Aorta (tissue), 5 donors: ENCODE data around the gene GPC5. TPM values are rescaled to one million over a fixed set of nuclear protein-coding genes. Genes with fewer than 3 reads are reported as not detected.

Source experiments
- ATAC-seq: fragments of 200-7000 bp; cut with Tn5 transposase; one replicate; pipeline ENCODE4 v1.9.1; 2022; ENCODE audit warnings: moderate library complexity; ENCODE audit not compliant: low FRiP score
- DNase-seq, 2 donors: peaks; one replicate each; pipeline ENCODE4 v3.0.0-alpha.2; 2020
- H3K27ac ChIP-seq, 2 donors: one replicate each; pipeline ENCODE4 v1.5.1; 2013; ENCODE audit warnings: low read length in 2 of 2, mild to moderate bottlenecking in 2 of 2, moderate library complexity in 2 of 2, control low read depth in 1 of 2, inconsistent platforms in 1 of 2, low read depth in 1 of 2
- H3K27me3 ChIP-seq, 2 donors: one replicate each; pipeline ENCODE4 v1.6.1; 2013; ENCODE audit warnings: control low read depth in 1 of 2, low read length in 1 of 2, mild to moderate bottlenecking in 1 of 2, moderate library complexity in 1 of 2; ENCODE audit not compliant: insufficient read depth in 2 of 2, control insufficient read depth in 1 of 2
- H3K36me3 ChIP-seq, 2 donors: one replicate each; pipeline ENCODE4 v1.6.1; 2013; ENCODE audit warnings: control low read depth in 1 of 2, low read length in 1 of 2, mild to moderate bottlenecking in 1 of 2; ENCODE audit not compliant: insufficient read depth in 2 of 2, control insufficient read depth in 1 of 2
- H3K4me1 ChIP-seq, 2 donors: one replicate each; pipeline ENCODE4 v1.6.1; 2013; ENCODE audit warnings: low read length in 2 of 2, control low read depth in 1 of 2, mild to moderate bottlenecking in 1 of 2, moderate library complexity in 1 of 2; ENCODE audit not compliant: insufficient read depth in 2 of 2, control insufficient read depth in 1 of 2
- H3K4me3 ChIP-seq, 2 donors: one replicate each; pipeline ENCODE4 v1.5.1; 2013; ENCODE audit warnings: low read length in 2 of 2, control low read depth in 1 of 2, mild to moderate bottlenecking in 1 of 2
- H3K9me3 ChIP-seq: one replicate; pipeline ENCODE4 v1.6.1; 2013; ENCODE audit warnings: mild to moderate bottlenecking, low read length; ENCODE audit not compliant: control insufficient read depth
- WGBS, 2 donors: extraction: QIAGEN DNeasy Blood & Tissue Kit; methylation state at CpG; one replicate each; pipeline ENCODE4 v1.1.7; 2013; 5-methylcytosine and 5-hydroxymethylcytosine counted together
- intact Hi-C, 2 donors: fragments of 100-400 bp; cut with DNase I; formaldehyde crosslinking; loops; one replicate each; pipeline versions ENCODE4 v1.14.2 to v1.15.0; 2022
- polyA plus RNA-seq, 2 donors: library from polyadenylated mRNA; stranded (reverse); fragments of 200-250 nt; gene quantifications; one replicate each; pipeline ENCODE4 v1.2.3, GENCODE V29; 2013
- total RNA-seq, 2 donors: library from RNA; stranded (reverse); fragmentation: NEBNext Ultra II Directional; extraction: Animal tissue kit (Norgen Biotek cat#: 25700); gene quantifications; one replicate each; pipeline ENCODE4 v1.2.1, GENCODE V29; 2021
- donor health status: healthy with polysubstance abuse.
- donor health status: Bipolar disorder and iron deficiency.
- donor health status: DM: no; HTN: no; CAD: no.
- donor health status: DM: no; HTN: no; CAD: no.
- donor health status: DM: yes; HTN: yes; CAD: no.

GPC5 gene
- total and polyA plus RNA-seq, 4 donors = 0.97 to 1.5 TPM; not detected in 2

DNA sequence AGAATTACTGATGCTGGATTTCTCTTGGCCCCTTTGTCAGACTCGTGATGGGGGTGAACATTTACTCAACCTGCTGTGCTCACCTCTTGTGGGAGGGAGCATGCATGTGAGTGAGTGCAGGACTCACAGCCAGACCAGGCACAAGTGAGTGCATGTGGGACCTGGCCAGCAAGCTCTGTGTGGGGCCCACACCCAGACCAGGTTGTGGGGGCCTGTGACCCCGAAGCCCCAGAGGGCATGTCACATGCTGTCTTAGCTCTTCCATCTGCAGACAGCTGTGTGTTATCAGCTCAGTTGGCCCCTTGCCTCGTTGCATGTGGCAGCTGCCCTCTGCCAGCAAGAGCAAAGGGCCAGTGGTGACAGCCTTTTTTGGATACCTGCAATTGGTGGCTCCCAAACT is 614.4 kb downstream of the GPC5 start:
- H3K9me3 ChIP-seq = peaks cover 1% of the 10 kb centered on the region
- intact Hi-C loops = no loop called here
- no peaks in the 10 kb centered on the region for H3K36me3 ChIP-seq
- H3K4me1 ChIP-seq = no peaks in the 10 kb centered on the region
- H3K4me3 ChIP-seq = no peak overlapping the region
- H3K27me3 ChIP-seq = no peaks in the 10 kb centered on the region
- no peak overlapping the region for H3K27ac ChIP-seq
- 71 to 79% methylated on average over 3 of the region's 3 CpGs for WGBS, 2 donors
- ATAC-seq (no peak), DNase-seq (peak in 1 of 2 donors; percentile 16)

DNA sequence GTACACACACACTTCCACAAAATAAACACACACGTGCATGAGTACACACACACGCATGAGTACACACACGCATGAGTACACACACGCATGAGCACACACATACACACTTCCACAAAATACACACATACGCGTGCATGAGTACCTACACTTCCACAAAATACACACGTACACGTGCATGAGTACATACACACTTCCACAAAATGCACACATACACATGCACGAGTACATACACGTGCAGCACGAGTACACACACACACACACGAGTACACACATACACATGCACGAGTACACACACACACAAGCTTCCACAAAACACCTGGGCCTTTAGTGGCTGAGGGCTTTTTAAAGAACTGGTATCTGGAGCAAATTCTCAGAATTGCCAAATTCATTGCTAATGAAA is 619.3 kb downstream of the GPC5 start:
- no peaks in the 10 kb centered on the region for H3K36me3 ChIP-seq
- no peaks in the 10 kb centered on the region for H3K27me3 ChIP-seq
- 92 to 93% methylated on average over 13 of the region's 13 CpGs for WGBS, 2 donors
- DNase-seq (no peak), ATAC-seq (no peak)
- intact Hi-C loops = no loop called here
- H3K4me3 ChIP-seq = no peak overlapping the region
- no peak overlapping the region for H3K27ac ChIP-seq
- H3K9me3 ChIP-seq = no peaks in the 10 kb centered on the region
- no peaks in the 10 kb centered on the region for H3K4me1 ChIP-seq

DNA sequence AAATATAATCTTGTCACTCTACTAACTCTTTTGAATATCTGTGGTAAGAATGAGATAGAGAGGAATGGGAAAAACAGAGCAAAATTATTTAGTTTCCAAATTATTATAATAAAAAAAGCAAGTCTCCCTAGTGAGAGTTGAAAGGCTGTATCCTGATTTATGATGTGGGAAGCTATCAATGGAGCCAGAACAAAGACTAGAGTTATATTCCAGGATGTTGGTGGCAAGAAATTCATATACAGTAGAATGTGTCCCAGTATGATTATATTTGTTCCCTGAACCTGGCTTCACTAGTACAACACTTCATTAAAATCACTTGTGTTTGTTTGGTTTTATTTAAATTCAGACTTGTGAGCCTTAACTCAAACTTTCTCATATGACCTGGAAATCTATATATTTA is 630.3 kb downstream of the GPC5 start:
- no peaks in the 10 kb centered on the region for H3K36me3 ChIP-seq
- H3K9me3 ChIP-seq = no peaks in the 10 kb centered on the region
- H3K4me1 ChIP-seq = no peaks in the 10 kb centered on the region
- intact Hi-C loops = no loop called here
- H3K27ac ChIP-seq = no peak overlapping the region
- no peak for ATAC-seq
- DNase-seq = no peak
- H3K27me3 ChIP-seq = no peaks in the 10 kb centered on the region
- H3K4me3 ChIP-seq = no peak overlapping the region

DNA sequence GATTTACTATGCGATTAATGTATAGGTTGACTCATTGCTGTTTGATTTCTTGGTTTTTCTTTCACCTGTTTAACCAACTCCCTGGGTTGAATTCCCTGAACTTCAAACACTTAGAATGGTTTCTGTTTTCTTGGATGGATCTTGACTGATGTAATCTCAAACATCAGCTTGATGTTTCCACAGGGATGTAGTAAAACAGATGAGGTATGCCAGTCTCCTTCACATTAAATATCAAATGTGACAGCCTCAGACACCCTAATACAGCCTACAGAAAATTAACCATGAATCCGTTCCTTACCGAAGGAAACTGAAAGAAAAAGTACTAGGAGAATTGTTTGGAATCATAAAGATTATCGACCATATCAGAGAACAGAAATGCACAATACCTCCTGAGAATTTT is 631.2 kb downstream of the GPC5 start:
- H3K36me3 ChIP-seq = no peaks in the 10 kb centered on the region
- H3K27ac ChIP-seq = no peak overlapping the region
- H3K27me3 ChIP-seq = no peaks in the 10 kb centered on the region
- H3K4me1 ChIP-seq = no peaks in the 10 kb centered on the region
- 88 to 90% methylated on average over 4 of the region's 4 CpGs for WGBS, 2 donors
- no peaks in the 10 kb centered on the region for H3K9me3 ChIP-seq
- intact Hi-C loops = no loop called here
- ATAC-seq (no peak), DNase-seq (no peak)
- H3K4me3 ChIP-seq = no peak overlapping the region

DNA sequence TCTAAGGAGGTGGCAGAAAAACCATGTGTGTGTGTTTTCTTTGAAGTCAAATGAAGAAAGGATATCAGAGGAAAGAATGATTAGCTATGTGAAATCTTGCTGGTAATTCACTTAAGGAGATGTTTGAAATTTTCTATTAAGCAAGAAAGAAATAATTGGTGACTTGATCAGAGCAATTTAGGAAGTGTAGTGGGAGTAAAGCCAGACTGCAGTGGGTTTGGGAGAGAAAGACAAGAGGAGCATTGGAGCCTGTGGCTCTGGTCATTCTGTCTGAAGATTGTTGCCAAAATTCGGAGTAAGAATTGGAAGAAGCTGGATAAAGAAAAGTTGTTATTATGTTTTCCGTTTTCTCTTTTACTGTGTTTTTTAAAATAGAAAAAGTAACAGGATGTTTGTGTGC is 640.5 kb downstream of the GPC5 start:
- H3K36me3 ChIP-seq = no peaks in the 10 kb centered on the region
- no peak for DNase-seq
- no peaks in the 10 kb centered on the region for H3K9me3 ChIP-seq
- no peak overlapping the region for H3K27ac ChIP-seq
- WGBS, 2 donors = 79 to 82% methylated on average over 2 of the region's 2 CpGs
- H3K4me3 ChIP-seq = no peak overlapping the region
- H3K4me1 ChIP-seq = no peaks in the 10 kb centered on the region
- H3K27me3 ChIP-seq = no peaks in the 10 kb centered on the region
- intact Hi-C loops = no loop called here
- no peak for ATAC-seq

DNA sequence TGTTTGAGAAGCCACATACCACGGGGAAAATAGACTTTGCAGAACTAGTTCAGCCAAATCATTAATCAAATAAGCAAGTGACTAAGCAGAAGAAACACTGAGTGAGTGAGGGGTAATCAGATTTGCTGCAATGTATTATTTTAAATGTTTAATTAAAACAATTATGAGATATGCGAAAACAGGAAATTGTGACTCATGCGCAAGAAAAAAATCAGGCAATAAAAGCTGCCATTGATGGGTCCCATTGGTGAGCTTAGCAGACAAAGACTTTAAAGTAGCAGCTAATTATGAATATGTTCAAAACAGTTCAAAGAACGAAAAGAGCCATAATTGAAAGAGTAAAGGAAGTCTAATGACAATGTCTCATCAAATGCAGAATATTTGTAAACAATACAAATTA is 644.1 kb downstream of the GPC5 start:
- Histone ChIP-seq H3K27me3 (no peaks in the 10 kb centered on the region), H3K36me3 (no peaks in the 10 kb centered on the region), H3K4me1 (no peaks in the 10 kb centered on the region), H3K4me3 (no peak overlapping the region), H3K9me3 (no peaks in the 10 kb centered on the region), H3K27ac (no peak overlapping the region)
- intact Hi-C loops = no loop called here
- WGBS, 2 donors = 75 to 80% methylated on average over 4 of the region's 4 CpGs
- DNase-seq = no peak
- ATAC-seq = no peak

DNA sequence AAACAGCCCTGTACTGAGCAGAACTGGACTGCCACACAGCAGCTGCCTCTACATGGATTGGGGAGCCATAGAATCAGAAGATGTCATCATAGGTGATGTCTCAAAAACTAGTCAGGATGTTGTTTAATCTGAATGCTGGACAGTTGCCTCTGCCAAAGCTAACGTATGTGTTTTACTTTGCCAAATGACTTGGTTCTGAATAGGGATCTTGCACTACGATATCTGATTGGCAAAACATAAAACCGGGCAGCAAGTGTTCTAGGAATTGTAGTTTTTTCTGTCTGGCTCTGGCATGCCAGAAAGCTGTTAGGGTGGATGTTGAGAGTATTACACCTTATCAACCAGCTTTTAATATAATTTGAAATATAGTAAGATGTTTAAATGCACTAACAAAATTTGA is 645.9 kb downstream of the GPC5 start:
- Histone ChIP-seq H3K27ac (no peak overlapping the region), H3K27me3 (no peaks in the 10 kb centered on the region), H3K4me3 (no peak overlapping the region), H3K36me3 (no peaks in the 10 kb centered on the region), H3K9me3 (no peaks in the 10 kb centered on the region), H3K4me1 (no peaks in the 10 kb centered on the region)
- DNase-seq (no peak), ATAC-seq (no peak)
- intact Hi-C loops = no loop called here
- WGBS, 2 donors = 3 to 9% methylated on average over 3 of the region's 3 CpGs

DNA sequence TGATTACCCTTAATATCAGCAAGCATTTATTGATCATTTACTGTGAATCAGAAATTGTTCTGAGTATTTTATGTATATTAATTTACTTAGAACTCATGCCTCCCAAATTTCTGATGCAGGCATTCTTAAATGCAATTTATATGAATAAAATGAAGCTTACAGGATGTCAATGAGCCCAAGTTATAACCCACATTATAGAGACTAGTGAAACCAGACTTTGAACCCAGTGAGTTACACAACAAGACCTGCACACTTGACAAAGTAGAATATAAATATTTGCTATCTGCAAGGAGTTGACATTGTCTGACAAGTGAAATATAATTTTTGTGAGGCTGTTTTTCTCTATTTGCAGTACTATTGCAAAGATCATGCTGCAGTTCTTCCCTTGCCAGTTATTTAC is 656.0 kb downstream of the GPC5 start:
- no peak overlapping the region for H3K4me3 ChIP-seq
- no peaks in the 10 kb centered on the region for H3K27me3 ChIP-seq
- H3K4me1 ChIP-seq = no peaks in the 10 kb centered on the region
- peaks cover 2% of the 10 kb centered on the region for H3K9me3 ChIP-seq
- ATAC-seq = no peak
- intact Hi-C loops = no loop called here
- no peaks in the 10 kb centered on the region for H3K36me3 ChIP-seq
- H3K27ac ChIP-seq = no peak overlapping the region
- no peak for DNase-seq

DNA sequence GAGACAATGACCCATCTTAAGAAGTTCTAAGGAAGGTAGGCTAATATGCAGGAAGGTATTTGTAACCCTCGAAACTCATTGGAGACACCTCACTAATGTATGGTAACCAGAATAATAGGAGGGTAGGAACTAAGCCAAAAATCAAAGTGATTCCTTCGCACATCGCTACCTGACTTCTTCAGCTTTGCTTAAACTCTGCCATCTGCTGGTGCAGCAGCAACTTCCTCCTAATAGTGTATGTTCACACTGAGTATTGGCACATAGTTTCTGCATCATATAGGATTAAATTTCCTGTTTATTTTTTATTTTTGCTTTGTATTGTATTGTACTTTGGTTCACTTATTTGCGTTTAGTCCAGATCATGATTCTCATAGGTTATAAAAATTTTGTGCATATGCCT is 676.2 kb downstream of the GPC5 start:
- Histone ChIP-seq H3K27me3 (no peaks in the 10 kb centered on the region), H3K9me3 (no peaks in the 10 kb centered on the region), H3K4me1 (no peaks in the 10 kb centered on the region), H3K27ac (no peak overlapping the region), H3K4me3 (no peak overlapping the region), H3K36me3 (no peaks in the 10 kb centered on the region)
- ATAC-seq (no peak), DNase-seq (no peak)
- intact Hi-C loops = no loop called here
- WGBS, 2 donors = 58 to 59% methylated on average over 4 of the region's 4 CpGs
